Activated CD8-positive, alpha-beta T cell treated with anti-CD3 and anti-CD28 coated beads, Interleukin-2, amount 10 ng/mL, durations not matched to agents 7 days and 5 days (primary cell): ENCODE results near the gene TTC7B. TPM values are rescaled to one million over a fixed set of nuclear protein-coding genes. Genes with fewer than 3 reads are reported as not detected.

Experiments used
- ATAC-seq: fragments of 150-1000 bp; cut with Tn5 transposase; one replicate; pipeline ENCODE4 v1.10.0; 2021; ENCODE audit warnings: moderate library complexity
- CTCF ChIA-PET: fragments of 350-600 bp; sonication (Branson Sonifier 250); formaldehyde crosslinking; loops from one replicate; lab custom pipeline; 2021; ENCODE audit warnings: antibody characterized with exemption; lab: Charles Lee
- POLR2A ChIA-PET: fragments of 350-600 bp; sonication (Branson Sonifier 250); formaldehyde crosslinking; loops from one replicate; lab custom pipeline; 2021; ENCODE audit warnings: antibody characterized with exemption; lab: Charles Lee
- DNase-seq: peaks from one replicate; pipeline ENCODE4 v3.0.0-alpha.2; 2020
- H3K27ac Mint-ChIP-seq: one replicate; pipeline ENCODE4 v1.8.0; 2021; ENCODE audit warnings: mild to moderate bottlenecking, mixed read lengths
- H3K27me3 Mint-ChIP-seq: one replicate; pipeline ENCODE4 v1.8.0; 2021; ENCODE audit warnings: low read depth, mixed read lengths
- H3K36me3 Mint-ChIP-seq: one replicate; pipeline ENCODE4 v1.8.0; 2021; ENCODE audit warnings: low read depth, mixed read lengths
- H3K4me1 Mint-ChIP-seq: one replicate; pipeline ENCODE4 v1.8.0; 2021; ENCODE audit warnings: low read depth, mixed read lengths
- H3K4me3 Mint-ChIP-seq: one replicate; pipeline ENCODE4 v1.8.0; 2021; ENCODE audit warnings: mild to moderate bottlenecking, mixed read lengths
- H3K9me3 Mint-ChIP-seq: one replicate; pipeline ENCODE4 v1.8.0; 2022; ENCODE audit warnings: mixed read lengths; ENCODE audit not compliant: insufficient read depth
- total RNA-seq, 2 experiments: library from RNA; stranded (reverse); gene quantifications; one replicate each; pipeline ENCODE4 v1.2.3, GENCODE V29; 2021

TTC7B gene
- total RNA-seq, 2 experiments from 2014 or later: 5.3 to 6.8 TPM

DNA sequence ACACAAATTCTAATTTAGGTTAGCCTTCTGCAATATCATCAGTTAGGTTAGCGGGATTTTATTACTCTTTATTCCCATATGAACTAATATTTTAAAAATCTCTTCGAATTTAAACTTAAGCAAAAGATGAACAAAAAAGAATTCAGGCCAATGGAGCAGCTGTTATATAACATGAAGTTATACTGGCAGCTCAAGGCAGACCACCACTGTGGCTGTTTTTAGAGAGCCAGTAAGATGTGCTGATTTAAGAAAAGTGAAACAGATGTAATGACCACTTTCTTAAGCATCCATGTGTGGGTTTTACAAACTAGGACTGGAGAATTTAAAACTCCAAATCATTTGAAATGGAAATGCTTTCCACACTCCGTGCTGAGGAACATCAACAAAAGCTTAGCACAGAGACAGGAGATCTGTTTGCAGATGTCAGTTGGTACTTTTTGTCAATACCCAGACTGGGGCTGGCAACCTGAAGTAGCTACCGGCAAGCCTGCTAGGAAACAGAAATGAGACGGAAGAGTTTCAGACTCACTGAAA, 164.9 kb downstream of the TTC7B start:
- ATAC-seq (no peak), DNase-seq (no peak)
- Mint-ChIP-seq H3K27ac (no peak overlapping the region), H3K36me3 (no peaks in the 10 kb centered on the region), H3K27me3 (peaks cover 2% of the 10 kb centered on the region), H3K9me3 (no peaks in the 10 kb centered on the region), H3K4me3 (no peak overlapping the region), H3K4me1 (no peaks in the 10 kb centered on the region)
- CTCF ChIA-PET: interaction anchor here (1.5 kb wide), 1 partner anchor 46 kb away, joined by 5 read pairs; no protein-coding TSS in a partner anchor
- POLR2A ChIA-PET: no interaction called here

DNA sequence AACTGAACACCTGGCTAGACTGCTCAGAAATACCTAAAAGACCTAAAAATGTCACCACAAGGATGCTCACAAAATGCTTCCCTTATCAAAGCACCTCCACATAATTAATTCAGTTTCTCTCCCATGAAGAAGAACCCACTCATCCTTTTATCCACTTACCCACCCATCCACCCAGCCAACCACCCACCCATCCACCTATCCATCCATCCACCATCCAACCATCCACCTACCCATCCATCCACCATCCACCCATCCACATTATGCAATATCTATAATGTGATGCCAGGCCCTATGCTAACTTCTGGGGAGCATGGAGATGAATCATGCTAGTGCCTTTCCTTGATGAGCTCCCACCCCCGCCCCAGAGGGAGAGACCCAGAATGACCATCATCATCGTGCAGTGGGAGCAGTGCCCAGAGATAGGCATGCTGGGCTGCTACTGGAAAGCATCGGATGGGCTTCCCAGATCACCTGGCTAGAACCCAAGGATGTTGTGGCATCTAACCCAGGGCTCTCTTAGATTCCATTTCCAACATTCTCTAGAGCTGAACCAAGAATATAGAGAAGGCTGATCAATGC, 166.6 kb downstream of the TTC7B start:
- ChIA-PET CTCF (no interaction called here), POLR2A (no interaction called here)
- H3K36me3 Mint-ChIP-seq: no peaks in the 10 kb centered on the region
- no peak for ATAC-seq
- no peak overlapping the region for H3K4me3 Mint-ChIP-seq
- no peaks in the 10 kb centered on the region for H3K9me3 Mint-ChIP-seq
- no peaks in the 10 kb centered on the region for H3K4me1 Mint-ChIP-seq
- no peak for DNase-seq
- no peaks in the 10 kb centered on the region for H3K27me3 Mint-ChIP-seq
- H3K27ac Mint-ChIP-seq: no peak overlapping the region

DNA sequence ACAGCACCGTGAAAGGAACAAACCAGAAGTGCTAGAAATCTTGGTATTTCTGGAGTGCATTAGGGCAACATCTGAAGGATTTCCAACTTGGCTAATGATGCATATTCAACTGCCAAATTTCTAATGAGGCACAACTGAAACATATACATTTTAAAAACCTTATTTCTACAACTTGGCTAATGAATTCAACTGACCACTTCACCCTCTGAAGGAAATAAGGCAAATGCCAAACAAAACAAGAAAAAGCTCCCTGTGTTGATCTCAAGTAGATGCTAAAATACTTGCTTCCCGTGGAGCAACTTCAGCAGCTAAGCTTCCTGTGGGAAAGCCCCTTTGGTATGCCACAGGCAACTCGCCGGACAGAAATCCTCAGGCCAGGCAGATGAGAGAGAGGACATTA, 167.1 kb downstream of the TTC7B start:
- Mint-ChIP-seq H3K4me3 (no peak overlapping the region), H3K27ac (no peak overlapping the region), H3K9me3 (no peaks in the 10 kb centered on the region), H3K4me1 (no peaks in the 10 kb centered on the region), H3K36me3 (no peaks in the 10 kb centered on the region), H3K27me3 (no peaks in the 10 kb centered on the region)
- DNase-seq (no peak), ATAC-seq (no peak)
- CTCF ChIA-PET: no interaction called here
- POLR2A ChIA-PET: no interaction called here

GRCh38 chr14:90648421-90648820, 167.8 kb downstream of the TTC7B start:
- Mint-ChIP-seq H3K27ac (no peak overlapping the region), H3K9me3 (no peaks in the 10 kb centered on the region), H3K36me3 (no peaks in the 10 kb centered on the region), H3K4me3 (no peak overlapping the region), H3K27me3 (no peaks in the 10 kb centered on the region), H3K4me1 (no peaks in the 10 kb centered on the region)
- DNase-seq (no peak), ATAC-seq (no peak)
- ChIA-PET POLR2A (no interaction called here), CTCF (interaction anchor here (0.6 kb wide), 1 partner anchor 74 kb away, joined by 3 read pairs; no protein-coding TSS in a partner anchor)

DNA sequence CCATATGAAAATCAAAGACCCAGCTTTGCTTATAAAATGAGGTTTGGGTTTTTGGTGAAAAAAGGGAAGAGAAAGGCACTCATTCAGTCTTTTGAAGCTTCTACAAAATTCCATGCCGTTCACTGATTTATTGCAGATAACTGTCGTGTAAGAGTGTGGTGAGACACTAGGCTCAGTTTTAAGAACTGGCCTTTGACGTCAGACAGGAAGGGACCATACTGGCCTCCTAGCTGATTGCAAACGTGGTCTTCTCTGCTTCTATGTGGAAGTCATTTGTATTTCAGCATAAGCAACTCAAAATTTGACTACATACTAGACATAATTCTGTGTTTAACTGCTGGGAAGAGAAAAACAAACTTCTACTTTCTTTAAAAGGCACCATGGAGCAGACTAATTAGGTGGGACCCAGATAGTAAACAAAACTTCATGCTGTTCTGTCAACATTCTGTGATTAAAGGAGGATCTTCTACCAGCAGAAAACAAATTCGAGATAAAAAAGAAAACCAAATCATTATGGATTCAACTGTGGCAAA, 168.7 kb downstream of the TTC7B start:
- H3K9me3 Mint-ChIP-seq: no peaks in the 10 kb centered on the region
- no peak overlapping the region for H3K27ac Mint-ChIP-seq
- no peak overlapping the region for H3K4me3 Mint-ChIP-seq
- H3K36me3 Mint-ChIP-seq: no peaks in the 10 kb centered on the region
- CTCF ChIA-PET: interaction anchor here (0.6 to 1.4 kb wide), 2 partner anchors 73 to 113 kb away, joined by 3 read pairs; no protein-coding TSS in a partner anchor
- no peaks in the 10 kb centered on the region for H3K27me3 Mint-ChIP-seq
- ATAC-seq: no peak
- DNase-seq: no peak
- H3K4me1 Mint-ChIP-seq: no peaks in the 10 kb centered on the region
- POLR2A ChIA-PET: no interaction called here

GRCh38 chr14:90645842-90646443, 170.3 kb downstream of the TTC7B start:
- Mint-ChIP-seq H3K4me1 (no peaks in the 10 kb centered on the region), H3K4me3 (no peak overlapping the region), H3K36me3 (no peaks in the 10 kb centered on the region), H3K27ac (no peak overlapping the region), H3K9me3 (no peaks in the 10 kb centered on the region), H3K27me3 (no peaks in the 10 kb centered on the region)
- DNase-seq (no peak), ATAC-seq (no peak)
- ChIA-PET POLR2A (interaction anchor here (0.7 kb wide), 1 partner anchor 27 kb away, joined by 3 read pairs; no protein-coding TSS in a partner anchor), CTCF (interaction anchor here (0.8 to 2.7 kb wide), 4 partner anchors 9 to 115 kb away, joined by 3 to 9 read pairs (median 3); no protein-coding TSS in a partner anchor)

- CTCF ChIA-PET: interaction anchor here (1.4 to 2.7 kb wide), 2 partner anchors 8 to 114 kb away, joined by 3 to 9 read pairs; no protein-coding TSS in a partner anchor
- no peak for ATAC-seq
- POLR2A ChIA-PET: no interaction called here
- Mint-ChIP-seq H3K4me1 (no peaks in the 10 kb centered on the region), H3K36me3 (no peaks in the 10 kb centered on the region), H3K27me3 (no peaks in the 10 kb centered on the region), H3K27ac (no peak overlapping the region), H3K9me3 (no peaks in the 10 kb centered on the region), H3K4me3 (no peak overlapping the region)
- no peak for DNase-seq
Measured at GRCh38 chr14:90644882-90645281, 171.3 kb downstream of the TTC7B start.

- no peak for ATAC-seq
- Mint-ChIP-seq H3K27me3 (no peaks in the 10 kb centered on the region), H3K4me3 (no peak overlapping the region), H3K27ac (no peak overlapping the region), H3K4me1 (no peaks in the 10 kb centered on the region), H3K36me3 (no peaks in the 10 kb centered on the region), H3K9me3 (no peaks in the 10 kb centered on the region)
- ChIA-PET POLR2A (no interaction called here), CTCF (interaction anchor here (1.4 to 2.7 kb wide), 2 partner anchors 9 to 114 kb away, joined by 3 to 9 read pairs; no protein-coding TSS in a partner anchor)
- DNase-seq: no peak
Measured at GRCh38 chr14:90643982-90644670, 172.1 kb downstream of the TTC7B start.

DNA sequence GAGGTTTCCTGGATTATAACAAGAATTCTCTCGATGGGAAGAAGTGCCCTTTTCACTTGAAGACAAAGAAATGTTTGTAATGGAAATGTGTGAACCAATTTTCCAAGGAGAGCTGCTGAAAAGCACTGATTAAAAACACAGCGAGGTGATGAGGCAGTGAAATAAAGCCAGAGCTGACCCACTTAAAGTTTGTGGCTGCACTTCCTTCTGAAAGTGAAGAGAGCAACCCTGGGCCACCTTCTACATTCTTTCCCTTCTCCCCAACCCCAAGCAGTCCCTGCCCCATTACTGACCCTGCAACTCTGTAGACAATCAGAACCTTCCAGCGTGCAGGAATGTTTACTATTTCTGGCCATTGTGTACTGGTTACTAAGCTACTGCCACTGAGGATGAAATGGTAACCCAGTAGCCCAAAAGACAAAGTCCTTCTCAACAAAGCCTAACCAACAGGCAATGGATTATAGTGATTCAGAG, 173.9 kb downstream of the TTC7B start:
- ChIA-PET CTCF (interaction anchor here (1.1 kb wide), 1 partner anchor 38 kb away, joined by 3 read pairs; no protein-coding TSS in a partner anchor), POLR2A (interaction anchor here (0.6 kb wide), 1 partner anchor 87 kb away, joined by 3 read pairs; no protein-coding TSS in a partner anchor)
- Mint-ChIP-seq H3K9me3 (no peaks in the 10 kb centered on the region), H3K27me3 (no peaks in the 10 kb centered on the region), H3K36me3 (no peaks in the 10 kb centered on the region), H3K4me3 (no peak overlapping the region), H3K4me1 (no peaks in the 10 kb centered on the region), H3K27ac (no peak overlapping the region)
- no peak for DNase-seq
- ATAC-seq: no peak

DNA sequence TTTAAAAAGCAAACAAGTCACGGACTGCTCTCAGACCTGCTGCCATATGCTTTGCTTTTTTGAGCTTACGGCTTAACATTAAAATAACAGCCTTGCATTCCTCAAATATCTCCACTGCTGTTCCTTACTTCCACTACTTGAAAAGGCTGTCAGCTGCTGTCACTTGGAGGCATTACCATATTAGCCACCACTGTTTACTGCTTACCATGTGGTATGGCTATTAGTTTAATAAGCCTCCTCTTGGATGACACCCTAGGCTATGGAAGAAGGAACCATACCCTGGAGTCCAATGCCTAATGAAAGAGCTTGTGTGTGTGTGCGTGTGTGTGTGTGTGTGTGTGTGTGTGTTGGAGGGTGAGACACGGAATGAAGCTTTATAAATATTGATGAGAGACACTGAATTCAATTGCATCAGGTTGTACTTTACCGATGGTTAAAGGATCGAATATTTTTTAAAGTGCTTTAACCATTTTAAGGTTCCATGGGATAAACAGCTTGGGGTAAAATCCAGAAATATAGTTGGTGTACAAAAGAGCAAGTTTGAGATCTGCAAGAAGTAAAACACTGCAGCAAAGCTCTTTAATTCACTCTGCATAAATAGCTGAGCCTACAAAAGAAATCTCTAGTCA, 174.5 kb downstream of the TTC7B start:
- no peaks in the 10 kb centered on the region for H3K36me3 Mint-ChIP-seq
- ATAC-seq: no peak
- POLR2A ChIA-PET: no interaction called here

DNA sequence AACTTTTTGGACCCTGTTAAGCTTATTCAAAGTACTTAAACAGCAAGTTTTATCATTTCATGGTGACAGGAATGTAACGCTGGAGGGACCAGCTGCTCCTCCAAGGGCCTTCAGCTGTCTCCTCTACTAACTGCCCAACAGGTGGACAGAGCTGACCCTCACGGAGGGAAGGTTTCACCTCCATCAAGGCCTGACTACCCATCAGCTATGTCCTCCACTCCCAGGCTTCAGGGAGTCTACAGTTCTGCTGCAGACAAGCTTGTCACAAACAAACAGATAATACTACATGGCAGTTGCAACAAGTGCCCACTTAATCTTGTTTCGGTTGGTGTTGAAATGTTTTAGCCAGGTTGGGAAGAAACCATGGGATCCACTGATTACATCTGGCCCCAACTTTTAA, 175.1 kb downstream of the TTC7B start:
- CTCF ChIA-PET: interaction anchor here (1.1 kb wide), 1 partner anchor 40 kb away, joined by 3 read pairs; no protein-coding TSS in a partner anchor
- Mint-ChIP-seq H3K9me3 (no peaks in the 10 kb centered on the region), H3K27me3 (no peaks in the 10 kb centered on the region), H3K36me3 (no peaks in the 10 kb centered on the region), H3K4me1 (no peaks in the 10 kb centered on the region), H3K27ac (no peak overlapping the region), H3K4me3 (no peak overlapping the region)
- no peak for DNase-seq
- POLR2A ChIA-PET: no interaction called here
- no peak for ATAC-seq

More for the DNA sequence above, 174.5 kb downstream of the TTC7B start:
- CTCF ChIA-PET: interaction anchor here (1.1 kb wide), 1 partner anchor 39 kb away, joined by 3 read pairs; no protein-coding TSS in a partner anchor
- H3K27me3 Mint-ChIP-seq: no peaks in the 10 kb centered on the region
- no peak for DNase-seq
- H3K4me3 Mint-ChIP-seq: no peak overlapping the region
- H3K4me1 Mint-ChIP-seq: no peaks in the 10 kb centered on the region
- no peak overlapping the region for H3K27ac Mint-ChIP-seq
- no peaks in the 10 kb centered on the region for H3K9me3 Mint-ChIP-seq
